OCI-LY1 (cell line): ENCODE data around the gene CD68.

ENCODE experiments used
- CTCF ChIP-seq: fragments of 200-600 bp; sonication (generic), shearing (Covaris generic); IDR thresholded peaks from 2 replicates; pipeline ENCODE4 v1.5.1; 2017; ENCODE audit warnings: mild to moderate bottlenecking, antibody characterized with exemption, low read length, moderate library complexity, mixed read lengths
- EZH2 ChIP-seq: fragments of 200-600 bp; sonication (generic), shearing (Covaris generic); IDR thresholded peaks from 2 replicates; pipeline ENCODE4 v1.8.0; 2017; ENCODE audit warnings: borderline replicate concordance, mixed run types, mild to moderate bottlenecking, antibody characterized with exemption, low read length, moderate library complexity, mixed read lengths

GRCh38 chr17:7583253-7584109 is 4.0 kb downstream of the CD68 start, which contains the start of gene MPDU1:
- no peak for TF ChIP-seq CTCF
- no peak for TF ChIP-seq EZH2
